Large intestine (tissue), 12 donors: ENCODE measurements around the gene OR2T12. TPM values are rescaled to one million over a fixed set of nuclear protein-coding genes. Genes with fewer than 3 reads are reported as not detected.
"Not testable (repeated sequence)": the region's sequence is repeated elsewhere in the genome, so short reads cannot be mapped to it uniquely, and the experiment has no call there.

Source experiments
- DNase-seq, 2 donors: peaks; one replicate each; pipeline versions ENCODE4 v3.0.0 to v3.0.0-alpha.2; 2013
- H3K27ac ChIP-seq: one replicate; pipeline ENCODE4 v1.5.1; 2013; ENCODE audit warnings: low read length
- H3K27me3 ChIP-seq: 2 replicates; pipeline ENCODE4 v1.6.1; 2013; ENCODE audit warnings: low read length; ENCODE audit not compliant: control insufficient read depth, insufficient read depth
- H3K36me3 ChIP-seq: 2 replicates; pipeline ENCODE4 v1.6.1; 2013; ENCODE audit warnings: low read length; ENCODE audit not compliant: control insufficient read depth, insufficient read depth
- H3K4me1 ChIP-seq: one replicate; pipeline ENCODE4 v1.6.1; 2013; ENCODE audit warnings: low read length; ENCODE audit not compliant: control insufficient read depth, insufficient read depth
- H3K4me3 ChIP-seq: one replicate; pipeline ENCODE4 v1.5.1; 2013; ENCODE audit warnings: low read length
- H3K9me3 ChIP-seq: one replicate; pipeline ENCODE4 v1.6.1; 2013; ENCODE audit warnings: mild to moderate bottlenecking, low read depth, low read length, moderate library complexity; ENCODE audit not compliant: control insufficient read depth
- WGBS: methylation state at CpG from one replicate; pipeline ENCODE4 v1.1.5; 2013; ENCODE audit warnings: low lambda C conversion rate; ENCODE audit not compliant: insufficient coverage; 5-methylcytosine and 5-hydroxymethylcytosine counted together
- long read RNA-seq, 11 donors: transcript quantifications; one replicate each; lab custom pipeline, GENCODE V29; 2026
- polyA plus RNA-seq: library from polyadenylated mRNA; unstranded; fragments of 120-200 nt; gene quantifications from one replicate; pipeline ENCODE4 v1.2.1, GENCODE V29; 2013

The OR2T12 gene, protein sequence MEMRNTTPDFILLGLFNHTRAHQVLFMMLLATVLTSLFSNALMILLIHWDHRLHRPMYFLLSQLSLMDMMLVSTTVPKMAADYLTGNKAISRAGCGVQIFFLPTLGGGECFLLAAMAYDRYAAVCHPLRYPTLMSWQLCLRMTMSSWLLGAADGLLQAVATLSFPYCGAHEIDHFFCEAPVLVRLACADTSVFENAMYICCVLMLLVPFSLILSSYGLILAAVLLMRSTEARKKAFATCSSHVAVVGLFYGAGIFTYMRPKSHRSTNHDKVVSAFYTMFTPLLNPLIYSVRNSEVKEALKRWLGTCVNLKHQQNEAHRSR
- polyA plus RNA-seq, result not detected
- long read RNA-seq, donor 1, result 0 reads
- long read RNA-seq, donor 2, result 0 reads
- long read RNA-seq, donor 3, result 0 reads
- long read RNA-seq, donor 4, result 0 reads
- long read RNA-seq, donor 5, result 0 reads
- long read RNA-seq, donor 6, result 0 reads
- long read RNA-seq, donor 7, result 0 reads
- long read RNA-seq, donor 8, result 0 reads
- long read RNA-seq, donor 9, result 0 reads
- long read RNA-seq, donor 10, result 0 reads
- long read RNA-seq, donor 11, result 0 reads

DNA sequence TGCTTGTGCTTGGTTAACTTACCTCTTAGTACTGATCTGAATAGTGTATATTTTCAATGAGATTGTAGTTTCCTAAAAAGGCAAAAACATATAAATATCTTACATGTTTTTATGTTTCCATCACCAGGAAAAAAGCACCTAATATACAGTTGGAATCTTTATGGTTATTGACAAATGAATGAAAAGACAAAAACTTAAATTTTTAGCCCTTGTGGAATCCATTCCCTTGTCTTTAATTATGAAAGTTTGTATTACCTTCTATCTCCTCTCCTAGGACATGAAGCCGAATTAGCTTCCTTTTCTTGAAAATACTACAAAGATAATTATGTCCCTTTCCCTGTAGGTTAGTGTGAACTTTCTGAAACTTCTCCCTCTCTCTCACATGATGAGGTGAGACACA lies at the start of gene OR2T12:
TSS of gene OR2T12 (minus strand) at position 101 of the 400 bp plus-strand sequence. CDS start 7,846 bp downstream, outside the sequence.
- Histone ChIP-seq H3K4me1 (no peaks in the 10 kb centered on the region), H3K27me3 (no peaks in the 10 kb centered on the region), H3K4me3 (no peak within 1 kb of the TSS), H3K27ac (no peak within 1 kb of the TSS), H3K36me3 (no peaks in the 10 kb centered on the region), H3K9me3 (peaks cover 10% of the 10 kb centered on the region)
- DNase-seq, result no peak
- WGBS, result 90% methylated on average over 1 of the region's 1 CpG

DNA sequence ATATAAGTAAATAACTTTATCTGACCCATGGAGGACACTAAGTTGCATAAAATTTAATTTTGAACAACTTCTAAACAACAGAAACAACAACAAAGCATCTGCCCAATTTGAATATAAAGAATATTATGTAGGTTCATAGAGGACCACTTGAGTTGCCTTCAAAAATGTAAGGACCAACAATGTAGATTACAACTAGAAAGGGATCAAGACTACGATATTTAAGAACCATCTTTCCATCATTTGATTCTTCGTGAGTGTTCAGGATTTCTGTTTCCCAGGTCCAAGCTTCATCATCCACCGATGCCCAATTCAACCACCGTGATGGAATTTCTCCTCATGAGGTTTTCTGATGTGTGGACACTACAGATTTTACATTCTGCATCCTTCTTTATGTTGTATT lies 45.3 kb upstream of the OR2T12 start, which contains the start of gene OR14C36:
TSS of gene OR14C36 (plus strand) at position 301 of the 400 bp plus-strand sequence. CDS start at position 301, 0 bp downstream.
- H3K27me3 ChIP-seq, result no peaks in the 10 kb centered on the region
- 72% methylated on average over 4 of the region's 4 CpGs for WGBS
- no peak for DNase-seq

DNA sequence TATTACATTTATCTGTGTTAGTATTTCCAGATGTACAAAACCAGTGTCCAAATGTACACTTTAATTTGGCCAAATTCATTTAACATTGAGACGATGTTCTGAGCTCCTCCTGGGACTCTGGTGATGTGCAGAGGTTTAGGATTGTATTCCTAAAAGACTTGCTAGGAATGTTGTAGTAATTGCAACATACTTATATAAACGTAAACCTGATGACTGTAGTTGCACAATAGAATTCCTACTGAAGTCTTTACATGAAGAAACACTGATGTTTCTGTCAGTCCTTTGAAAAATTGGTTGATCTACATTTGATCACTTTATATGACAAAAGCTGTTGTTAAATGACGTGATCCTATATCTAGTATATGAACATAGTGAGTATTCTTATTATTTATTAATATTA lies 40.2 kb upstream of the OR2T12 start:
- H3K36me3 ChIP-seq, result no peaks in the 10 kb centered on the region
- 55% methylated on average over 2 of the region's 3 CpGs for WGBS
- H3K4me3 ChIP-seq, result no peak overlapping the region
- DNase-seq, result no peak
- H3K4me1 ChIP-seq, result no peaks in the 10 kb centered on the region
- no peak overlapping the region for H3K27ac ChIP-seq
- no peaks in the 10 kb centered on the region for H3K27me3 ChIP-seq
- no peaks in the 10 kb centered on the region for H3K9me3 ChIP-seq

More for the DNA sequence above, 45.3 kb upstream of the OR2T12 start, which contains the start of gene OR14C36:
- no peaks in the 10 kb centered on the region for H3K9me3 ChIP-seq
- no peaks in the 10 kb centered on the region for H3K4me1 ChIP-seq
- H3K36me3 ChIP-seq, result no peaks in the 10 kb centered on the region
- no peak within 1 kb of the TSS for H3K4me3 ChIP-seq
- H3K27ac ChIP-seq, result no peak within 1 kb of the TSS

DNA sequence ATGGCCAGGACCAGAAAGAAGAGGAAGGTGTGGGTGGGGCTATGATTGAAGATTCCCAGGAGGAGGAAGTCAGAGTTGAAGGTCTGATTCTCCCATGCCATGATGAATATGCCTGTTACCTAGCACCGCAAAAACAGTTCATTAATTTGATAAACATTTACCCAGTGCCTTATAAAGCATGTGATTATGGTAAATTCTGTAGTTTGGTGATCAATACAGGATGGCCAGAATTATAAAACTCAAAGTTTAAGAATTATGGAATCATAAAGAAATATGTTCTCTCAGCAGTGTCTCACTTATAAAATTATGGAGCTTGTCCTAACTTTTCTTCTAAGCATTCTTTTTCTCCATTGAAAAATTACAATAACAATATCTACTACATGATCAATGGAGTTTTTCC lies 21.2 kb upstream of the OR2T12 start, which contains the start of gene OR2M7:
TSS of gene OR2M7 (minus strand) at position 101 of the 400 bp plus-strand sequence. CDS start at position 101, 0 bp downstream.
- Histone ChIP-seq H3K4me1 (no peaks in the 10 kb centered on the region), H3K27me3 (no peaks in the 10 kb centered on the region), H3K9me3 (no peaks in the 10 kb centered on the region), H3K4me3 (no peak within 1 kb of the TSS), H3K36me3 (no peaks in the 10 kb centered on the region), H3K27ac (no peak within 1 kb of the TSS)
- WGBS, result no CpG with 5 or more reads among the region's 1 CpG
- no peak for DNase-seq

DNA sequence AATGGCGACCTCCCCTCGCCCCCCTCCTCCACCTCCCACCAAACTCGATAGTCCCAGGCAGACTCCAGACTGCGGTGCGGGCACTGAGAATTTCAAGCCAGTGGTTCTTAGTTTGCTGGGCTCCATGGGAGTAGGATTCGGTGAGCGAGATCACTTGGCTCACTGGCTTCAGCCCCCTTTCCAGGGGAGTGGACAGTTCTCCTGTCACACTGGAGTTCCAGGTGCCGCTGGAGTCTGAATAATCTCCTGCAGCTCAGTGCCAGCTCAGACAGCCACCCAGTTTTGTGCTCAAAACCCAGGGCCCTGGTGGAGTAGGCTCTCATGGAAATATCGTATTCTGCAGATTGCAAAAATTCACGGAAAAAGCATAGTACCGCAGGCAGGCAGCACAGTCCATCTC lies 13.6 kb upstream of the OR2T12 start:
- H3K9me3 ChIP-seq, result no peaks in the 10 kb centered on the region
- WGBS, result no CpG with 5 or more reads among the region's 11 CpGs
- no peaks in the 10 kb centered on the region for H3K27me3 ChIP-seq
- no peaks in the 10 kb centered on the region for H3K36me3 ChIP-seq
- no peak overlapping the region for H3K27ac ChIP-seq
- DNase-seq, result no peak
- H3K4me3 ChIP-seq, result no peak overlapping the region
- no peaks in the 10 kb centered on the region for H3K4me1 ChIP-seq

DNA sequence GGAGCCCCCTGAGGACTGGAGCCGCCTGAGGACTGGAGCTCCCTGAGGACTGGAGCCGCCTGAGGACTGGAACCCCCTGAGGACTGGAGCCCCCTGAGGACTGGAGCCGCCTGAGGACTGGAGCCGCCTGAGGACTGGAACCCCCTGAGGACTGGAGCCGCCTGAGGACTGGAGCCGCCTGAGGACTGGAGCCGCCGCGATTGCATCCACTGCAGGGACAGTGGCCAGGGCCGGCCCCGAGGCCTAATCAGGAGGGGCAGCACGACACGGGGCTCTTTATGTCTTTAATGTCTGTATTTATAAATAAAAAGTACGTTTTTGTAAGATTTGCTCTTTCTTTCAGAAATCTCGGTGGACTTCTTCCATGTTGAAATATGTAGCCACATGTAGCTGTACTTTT lies 3.5 kb upstream of the OR2T12 start:
- H3K36me3 ChIP-seq, H3K27me3 ChIP-seq, DNase-seq, H3K27ac ChIP-seq, H3K9me3 ChIP-seq, H3K4me3 ChIP-seq, H3K4me1 ChIP-seq: not testable (repeated sequence)
- WGBS, result 83% methylated on average over 2 of the region's 15 CpGs

DNA sequence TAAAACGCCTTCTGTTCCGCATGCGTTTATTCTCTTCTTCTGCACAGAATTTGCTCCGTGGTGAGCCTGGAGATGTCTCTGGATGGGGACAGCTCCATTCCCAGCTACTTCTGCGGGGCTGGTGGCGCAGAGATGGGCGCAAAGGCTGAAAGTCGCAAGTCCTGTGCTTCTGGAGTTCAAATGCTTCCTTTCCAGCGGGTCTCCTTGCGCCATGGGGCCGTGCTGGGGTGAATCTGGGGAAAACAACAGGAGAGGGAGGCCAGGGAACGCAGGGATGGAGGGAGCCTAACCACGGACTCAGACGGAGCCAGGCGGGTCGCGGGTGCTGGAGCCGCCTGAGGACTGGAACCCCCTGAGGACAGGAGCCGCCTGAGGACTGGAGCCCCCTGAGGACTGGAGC lies 2.9 kb upstream of the OR2T12 start:
- peaks cover 10% of the 10 kb centered on the region for H3K9me3 ChIP-seq
- H3K27me3 ChIP-seq, result no peaks in the 10 kb centered on the region
- no peak overlapping the region for H3K4me3 ChIP-seq
- no peak overlapping the region for H3K27ac ChIP-seq
- no peaks in the 10 kb centered on the region for H3K36me3 ChIP-seq
- no peak for DNase-seq
- 60% methylated on average over 1 of the region's 19 CpGs for whole genome bisulfite sequencing
- no peaks in the 10 kb centered on the region for H3K4me1 ChIP-seq

DNA sequence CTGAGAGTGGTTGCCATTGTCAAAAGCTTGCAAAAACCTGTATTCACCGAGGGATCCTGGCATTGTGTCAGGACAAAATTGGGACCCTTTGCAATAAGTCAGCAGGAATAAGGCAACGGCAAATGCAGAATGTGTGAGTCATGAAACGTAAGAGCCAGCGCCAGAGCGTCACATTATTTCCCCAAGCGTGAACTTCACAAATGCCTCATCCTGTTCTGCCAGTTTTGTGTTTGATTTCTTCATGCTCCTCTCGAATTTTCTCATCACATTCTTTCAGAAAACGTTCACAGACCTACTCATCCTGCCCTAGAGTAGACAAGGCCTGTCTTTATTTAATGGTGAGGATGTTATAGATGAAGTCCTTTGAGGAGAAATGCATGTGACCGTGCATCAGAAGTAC lies 2.4 kb upstream of the OR2T12 start:
- H3K27me3 ChIP-seq, DNase-seq, H3K4me1 ChIP-seq, H3K27ac ChIP-seq, H3K36me3 ChIP-seq, H3K4me3 ChIP-seq, H3K9me3 ChIP-seq: not testable (repeated sequence)
- WGBS, result 70% methylated on average over 2 of the region's 9 CpGs

DNA sequence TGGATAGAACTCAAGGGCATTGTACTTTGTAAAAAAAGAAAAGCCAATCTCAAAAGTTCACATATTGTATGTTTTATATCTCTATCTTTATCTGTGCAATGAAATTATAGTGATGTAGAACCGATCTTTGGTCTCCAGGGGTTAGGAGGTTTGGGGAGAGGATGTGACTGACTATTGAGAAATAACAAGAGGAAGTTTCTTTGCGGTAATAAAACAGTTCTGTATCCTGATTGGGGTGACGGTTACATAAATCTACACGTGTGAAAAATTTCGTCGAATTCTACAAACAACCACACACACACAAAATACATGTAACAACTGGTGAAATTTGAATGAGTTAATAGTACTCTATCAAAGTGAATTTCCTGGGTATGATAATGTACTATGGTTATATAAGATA lies 14.8 kb downstream of the OR2T12 start:
- H3K27me3 ChIP-seq, result no peaks in the 10 kb centered on the region
- no peaks in the 10 kb centered on the region for H3K9me3 ChIP-seq
- 80% methylated on average over 2 of the region's 6 CpGs for WGBS
- no peak overlapping the region for H3K4me3 ChIP-seq
- DNase-seq, result no peak
- H3K36me3 ChIP-seq, result no peaks in the 10 kb centered on the region
- no peak overlapping the region for H3K27ac ChIP-seq
- H3K4me1 ChIP-seq, result no peaks in the 10 kb centered on the region

DNA sequence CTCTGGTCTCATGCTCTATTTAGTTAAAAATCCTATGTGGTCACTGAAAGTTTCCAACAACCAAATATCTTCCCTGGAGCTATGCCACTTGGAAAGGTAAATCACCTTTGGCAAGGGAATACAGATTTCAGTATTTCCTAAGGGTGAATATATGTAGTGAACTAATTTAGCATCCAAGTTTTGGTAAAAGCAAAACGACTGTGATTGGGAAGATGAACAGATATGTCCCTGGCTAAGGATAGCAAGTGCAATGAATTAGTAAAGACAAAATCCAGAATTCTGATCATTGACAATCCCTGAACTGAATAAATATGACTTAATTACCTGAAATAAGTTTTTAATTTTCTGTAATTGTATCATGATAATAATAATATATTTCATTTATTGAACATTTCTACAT lies 25.3 kb downstream of the OR2T12 start, which contains the start of gene OR2T33:
TSS of gene OR2T33 (minus strand) at position 101 of the 400 bp plus-strand sequence. CDS start 4,162 bp downstream, outside the sequence.
- no peaks in the 10 kb centered on the region for H3K4me1 ChIP-seq
- no peak within 1 kb of the TSS for H3K27ac ChIP-seq
- WGBS, result 57% methylated on average over 1 of the region's 1 CpG
- H3K27me3 ChIP-seq, result no peaks in the 10 kb centered on the region
- H3K4me3 ChIP-seq, result no peak within 1 kb of the TSS
- no peaks in the 10 kb centered on the region for H3K9me3 ChIP-seq
- H3K36me3 ChIP-seq, result no peaks in the 10 kb centered on the region
- DNase-seq, result no peak
